Astrocyte (in vitro differentiated cells and primary cell): ENCODE measurements around the gene ENTREP1. TPM values are rescaled to one million over a fixed set of nuclear protein-coding genes. Genes with fewer than 3 reads are reported as not detected.

Source experiments
- DNase-seq: peaks from one replicate; pipeline ENCODE4 v3.0.0-alpha.2; 2010; ENCODE audit warnings: low read depth
- FAIRE-seq: peaks from 2 replicates; lab custom pipeline; 2011; peaks lifted over from hg19 to GRCh38; lab: Jason Lieb, UNC
- H2AFZ ChIP-seq: 2 replicates; pipeline ENCODE4 v1.6.0; 2012; ENCODE audit warnings: low read depth, low read length, inconsistent platforms
- H3K27ac ChIP-seq: 2 replicates; pipeline ENCODE4 v1.5.1; 2011; ENCODE audit warnings: low read depth, low read length, inconsistent platforms
- H3K27me3 ChIP-seq: 2 replicates; pipeline ENCODE4 v1.6.0; 2011; ENCODE audit warnings: low read length, inconsistent platforms; ENCODE audit not compliant: insufficient read depth
- H3K36me3 ChIP-seq: 2 replicates; pipeline ENCODE4 v1.5.1; 2011; ENCODE audit warnings: low read length, inconsistent platforms; ENCODE audit not compliant: insufficient read depth
- H3K4me1 ChIP-seq: 2 replicates; pipeline ENCODE4 v1.5.1; 2011; ENCODE audit warnings: low read length, inconsistent platforms; ENCODE audit not compliant: insufficient read depth
- H3K4me2 ChIP-seq: 2 replicates; pipeline ENCODE4 v1.6.0; 2012; ENCODE audit warnings: low read length, inconsistent platforms
- H3K4me3 ChIP-seq: 2 replicates; pipeline ENCODE4 v1.5.1; 2011; ENCODE audit warnings: low read depth, mild to moderate bottlenecking, low read length, inconsistent platforms; ENCODE audit not compliant: insufficient read depth
- H3K79me2 ChIP-seq: 2 replicates; pipeline ENCODE4 v1.6.0; 2012; ENCODE audit warnings: mild to moderate bottlenecking, low read length, inconsistent platforms; ENCODE audit not compliant: insufficient read depth
- H3K9ac ChIP-seq: 2 replicates; pipeline ENCODE4 v1.6.0; 2012; ENCODE audit warnings: mild to moderate bottlenecking, low read length, inconsistent platforms
- H3K9me3 ChIP-seq: 2 replicates; pipeline ENCODE4 v1.5.1; 2012; ENCODE audit warnings: low read depth, mild to moderate bottlenecking, low read length, inconsistent platforms; ENCODE audit not compliant: insufficient read depth
- H4K20me1 ChIP-seq: 2 replicates; pipeline ENCODE4 v1.6.0; 2012; ENCODE audit warnings: low read length, inconsistent platforms; ENCODE audit not compliant: insufficient read depth
- H3K27ac Mint-ChIP-seq: one replicate; pipeline ENCODE4 v1.8.0; 2021; ENCODE audit warnings: mild to moderate bottlenecking, mixed read lengths; ENCODE audit not compliant: unreplicated experiment
- H3K27me3 Mint-ChIP-seq: one replicate; pipeline ENCODE4 v1.8.0; 2021; ENCODE audit warnings: low read depth, mixed read lengths; ENCODE audit not compliant: unreplicated experiment
- H3K36me3 Mint-ChIP-seq: one replicate; pipeline ENCODE4 v1.8.0; 2021; ENCODE audit warnings: low read depth, mixed read lengths; ENCODE audit not compliant: unreplicated experiment
- H3K4me1 Mint-ChIP-seq: one replicate; pipeline ENCODE4 v1.8.0; 2021; ENCODE audit warnings: low read depth, mixed read lengths; ENCODE audit not compliant: unreplicated experiment
- H3K4me3 Mint-ChIP-seq: one replicate; pipeline ENCODE4 v1.8.0; 2021; ENCODE audit warnings: mild to moderate bottlenecking, moderate library complexity, mixed read lengths; ENCODE audit not compliant: unreplicated experiment
- H3K9me3 Mint-ChIP-seq: one replicate; pipeline ENCODE4 v1.8.0; 2021; ENCODE audit warnings: mild to moderate bottlenecking, mixed read lengths; ENCODE audit not compliant: unreplicated experiment
- CTCF ChIP-seq: IDR thresholded peaks from 2 replicates; pipeline ENCODE4 v1.5.1; 2011; ENCODE audit warnings: low read depth, mild to moderate bottlenecking, inconsistent platforms, low read length, moderate library complexity; ENCODE audit not compliant: insufficient read depth
- EZH2 ChIP-seq: IDR thresholded peaks from 2 replicates; pipeline ENCODE4 v1.6.1; 2012; ENCODE audit warnings: mild to moderate bottlenecking, low read length, inconsistent platforms; ENCODE audit not compliant: insufficient read depth
- total RNA-seq: library from RNA; stranded (reverse); gene quantifications from 2 replicates; pipeline ENCODE4 v1.2.1, GENCODE V29; 2021

ENTREP1 gene
- total RNA-seq, 1 donor from 2014 or later: 3.4 TPM

GRCh38 chr9:69382135-69382534, 57.1 kb downstream of the ENTREP1 start:
- Histone ChIP-seq H3K27ac (no peak overlapping the region), H2AFZ (no peak overlapping the region), H3K4me3 (no peak overlapping the region), H3K36me3 (no peaks in the 10 kb centered on the region), H4K20me1 (no peaks in the 10 kb centered on the region), H3K9me3 (no peaks in the 10 kb centered on the region), H3K4me2 (no peak overlapping the region), H3K79me2 (no peaks in the 10 kb centered on the region), H3K9ac (no peak overlapping the region), H3K4me1 (peaks cover 25% of the 10 kb centered on the region), H3K27me3 (no peaks in the 10 kb centered on the region)
- TF ChIP-seq CTCF (no peak), EZH2 (no peak)
- no peak overlapping the region for H3K27ac Mint-ChIP-seq
- FAIRE-seq (no peak), DNase-seq (no peak)
- no peaks in the 10 kb centered on the region for H3K27me3 Mint-ChIP-seq
- peaks cover 35% of the 10 kb centered on the region for H3K4me1 Mint-ChIP-seq
- no peaks in the 10 kb centered on the region for H3K36me3 Mint-ChIP-seq
- no peak overlapping the region for H3K4me3 Mint-ChIP-seq
- H3K9me3 Mint-ChIP-seq: no peaks in the 10 kb centered on the region

- no peak overlapping the region for H3K27ac Mint-ChIP-seq
- FAIRE-seq: no peak
- no peaks in the 10 kb centered on the region for H3K9me3 ChIP-seq
- H2AFZ ChIP-seq: no peak overlapping the region
- H3K4me3 ChIP-seq: no peak overlapping the region
- peaks cover 10% of the 10 kb centered on the region for H3K4me1 Mint-ChIP-seq
- H3K4me1 ChIP-seq: peaks cover 7% of the 10 kb centered on the region
- peaks cover 6% of the 10 kb centered on the region for H3K36me3 Mint-ChIP-seq
- no peak overlapping the region for H3K4me2 ChIP-seq
- DNase-seq: no peak
- no peaks in the 10 kb centered on the region for H3K27me3 Mint-ChIP-seq
- TF ChIP-seq EZH2 (no peak), CTCF (no peak)
- H3K27me3 ChIP-seq: no peaks in the 10 kb centered on the region
- no peak overlapping the region for H3K27ac ChIP-seq
- H3K9ac ChIP-seq: no peak overlapping the region
- no peaks in the 10 kb centered on the region for H3K36me3 ChIP-seq
- no peak overlapping the region for H3K4me3 Mint-ChIP-seq
- H3K9me3 Mint-ChIP-seq: peaks cover 2% of the 10 kb centered on the region
- H4K20me1 ChIP-seq: no peaks in the 10 kb centered on the region
- no peaks in the 10 kb centered on the region for H3K79me2 ChIP-seq
These were observed 60.6 kb downstream of the ENTREP1 start for GRCh38 chr9:69385581-69386033.

GRCh38 chr9:69386651-69387050, 61.6 kb downstream of the ENTREP1 start:
- Histone ChIP-seq H3K4me1 (no peaks in the 10 kb centered on the region), H4K20me1 (no peaks in the 10 kb centered on the region), H2AFZ (no peak overlapping the region), H3K27ac (no peak overlapping the region), H3K4me2 (no peak overlapping the region), H3K36me3 (no peaks in the 10 kb centered on the region), H3K79me2 (no peaks in the 10 kb centered on the region), H3K27me3 (no peaks in the 10 kb centered on the region), H3K9ac (no peak overlapping the region), H3K4me3 (no peak overlapping the region), H3K9me3 (no peaks in the 10 kb centered on the region)
- H3K4me3 Mint-ChIP-seq: no peak overlapping the region
- no peak overlapping the region for H3K27ac Mint-ChIP-seq
- no peak for FAIRE-seq
- H3K36me3 Mint-ChIP-seq: peaks cover 6% of the 10 kb centered on the region
- peaks cover 2% of the 10 kb centered on the region for H3K9me3 Mint-ChIP-seq
- peaks cover 3% of the 10 kb centered on the region for H3K4me1 Mint-ChIP-seq
- no peak for DNase-seq
- H3K27me3 Mint-ChIP-seq: no peaks in the 10 kb centered on the region
- TF ChIP-seq CTCF (no peak), EZH2 (no peak)
